ENCODE data around the gene RBBP8.

The RBBP8 gene

GRCh38 chr18:23071285-23071684 lies 138.2 kb downstream of the RBBP8 start:
- H3K4me3 ChIP-seq (ENCODE audit: low read depth, low read length) = no peak overlapping the region
- TF ChIP-seq CTCF (IDR thresholded peaks at IDR 0.05; ENCODE audit: low read depth, low read length, missing control alignments) = no peak
- in situ Hi-C loops (cut with HindIII; ENCODE audit: low sequenced_read_pairs) = no loop called here
- no peak for DNase-seq (ENCODE audit: low read depth)

GRCh38 chr18:23072079-23072478 lies 139.0 kb downstream of the RBBP8 start:
- DNase-seq (ENCODE audit: low read depth) = no peak
- in situ Hi-C loops (cut with HindIII; ENCODE audit: low sequenced_read_pairs) = no loop called here
- TF ChIP-seq CTCF (IDR thresholded peaks at IDR 0.05; ENCODE audit: low read depth, low read length, missing control alignments) = no peak
- no peak overlapping the region for H3K4me3 ChIP-seq (ENCODE audit: low read depth, low read length)

GRCh38 chr18:23073996-23074606 lies 141.0 kb downstream of the RBBP8 start:
- no peak overlapping the region for H3K4me3 ChIP-seq (ENCODE audit: low read depth, low read length)
- no peak for DNase-seq (ENCODE audit: low read depth)
- in situ Hi-C loops (cut with HindIII; ENCODE audit: low sequenced_read_pairs) = no loop called here
- no peak for TF ChIP-seq CTCF (IDR thresholded peaks at IDR 0.05; ENCODE audit: low read depth, low read length, missing control alignments)
